Hepatocyte (in vitro differentiated cells): ENCODE results near the gene TBX10.
"Not testable (repeated sequence)": the region's sequence is repeated elsewhere in the genome, so short reads cannot be mapped to it uniquely, and the experiment has no call there.

Experiments
- EZH2 ChIP-seq: fragments of 200-600 bp; sonication (generic); IDR thresholded peaks from 2 replicates; pipeline ENCODE4 v1.6.1; 2016; ENCODE audit warnings: antibody characterized with exemption, mild to moderate bottlenecking, borderline replicate concordance
- TF ChIP-seq, protein P1 (sequence below): fragments of 200-600 bp; sonication (generic); IDR thresholded peaks from 2 replicates; pipeline ENCODE4 v1.5.1; 2016; ENCODE audit warnings: antibody characterized with exemption, mild to moderate bottlenecking; ENCODE audit not compliant: poor library complexity

- TF ChIP-seq, protein P1, sequence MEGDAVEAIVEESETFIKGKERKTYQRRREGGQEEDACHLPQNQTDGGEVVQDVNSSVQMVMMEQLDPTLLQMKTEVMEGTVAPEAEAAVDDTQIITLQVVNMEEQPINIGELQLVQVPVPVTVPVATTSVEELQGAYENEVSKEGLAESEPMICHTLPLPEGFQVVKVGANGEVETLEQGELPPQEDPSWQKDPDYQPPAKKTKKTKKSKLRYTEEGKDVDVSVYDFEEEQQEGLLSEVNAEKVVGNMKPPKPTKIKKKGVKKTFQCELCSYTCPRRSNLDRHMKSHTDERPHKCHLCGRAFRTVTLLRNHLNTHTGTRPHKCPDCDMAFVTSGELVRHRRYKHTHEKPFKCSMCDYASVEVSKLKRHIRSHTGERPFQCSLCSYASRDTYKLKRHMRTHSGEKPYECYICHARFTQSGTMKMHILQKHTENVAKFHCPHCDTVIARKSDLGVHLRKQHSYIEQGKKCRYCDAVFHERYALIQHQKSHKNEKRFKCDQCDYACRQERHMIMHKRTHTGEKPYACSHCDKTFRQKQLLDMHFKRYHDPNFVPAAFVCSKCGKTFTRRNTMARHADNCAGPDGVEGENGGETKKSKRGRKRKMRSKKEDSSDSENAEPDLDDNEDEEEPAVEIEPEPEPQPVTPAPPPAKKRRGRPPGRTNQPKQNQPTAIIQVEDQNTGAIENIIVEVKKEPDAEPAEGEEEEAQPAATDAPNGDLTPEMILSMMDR: not testable (repeated sequence)
- TF ChIP-seq EZH2: not testable (repeated sequence)
Observed at GRCh38 chr11:67659651-67660165, 20.1 kb upstream of the TBX10 start.
